ENCODE measurements around the gene TSR2.
A peak's percentile ranks its signal among the peaks of the same experiment; 100 is the strongest.

TSR2 gene

GRCh38 chrX:54439960-54440871 is at the start of gene TSR2:
TSR2 (plus strand) TSS chrX:54440404; CDS start chrX:54440422, 18 bp downstream.
- DNase-seq = peak; percentile 61

- DNase-seq = no peak
Measured at GRCh38 chrX:54397113-54397512, 43.1 kb upstream of the TSR2 start.

GRCh38 chrX:54407266-54407665 is 32.9 kb upstream of the TSR2 start:
- no peak for DNase-seq

GRCh38 chrX:54411732-54412131 is 28.5 kb upstream of the TSR2 start:
- DNase-seq = no peak

GRCh38 chrX:54413753-54414152 is 26.5 kb upstream of the TSR2 start:
- DNase-seq = peak; percentile 49

- DNase-seq = peak; percentile 2
Measured at GRCh38 chrX:54415534-54416350, 24.5 kb upstream of the TSR2 start.

GRCh38 chrX:54416965-54417364 is 23.2 kb upstream of the TSR2 start:
- no peak for DNase-seq

GRCh38 chrX:54419559-54420302 is 20.5 kb upstream of the TSR2 start:
- no peak for DNase-seq

- DNase-seq = no peak
Measured at GRCh38 chrX:54422168-54422567, 18.0 kb upstream of the TSR2 start.

GRCh38 chrX:54423161-54423888 is 16.9 kb upstream of the TSR2 start:
- no peak for DNase-seq

- no peak for DNase-seq
Measured at GRCh38 chrX:54427837-54428424, 12.3 kb upstream of the TSR2 start.

- DNase-seq = no peak
Measured at GRCh38 chrX:54430519-54430918, 9.7 kb upstream of the TSR2 start.

GRCh38 chrX:54435121-54435520 is 5.1 kb upstream of the TSR2 start:
- no peak for DNase-seq

- no peak for DNase-seq
Measured at GRCh38 chrX:54442790-54443189, 2.6 kb downstream of the TSR2 start.

GRCh38 chrX:54444752-54445151 is 4.5 kb downstream of the TSR2 start:
- no peak for DNase-seq

- no peak for DNase-seq
Measured at GRCh38 chrX:54446084-54446483, 5.9 kb downstream of the TSR2 start.

GRCh38 chrX:54447461-54447860 is 7.3 kb downstream of the TSR2 start:
- DNase-seq = no peak

GRCh38 chrX:54449929-54450328 is 9.7 kb downstream of the TSR2 start:
- no peak for DNase-seq

GRCh38 chrX:54452920-54453319 is 12.7 kb downstream of the TSR2 start:
- no peak for DNase-seq

- DNase-seq = no peak
Measured at GRCh38 chrX:54470054-54470760, 30.0 kb downstream of the TSR2 start.

Measured in GF-D8 (cell line).